NB4 (cell line): Measurements from ENCODE around the gene STAT5B.
"Not testable (repeated sequence)": the region's sequence is repeated elsewhere in the genome, so short reads cannot be mapped to it uniquely, and the experiment has no call there.

Experiments used
- DNase-seq: peaks from one replicate; pipeline ENCODE4 v3.0.0; 2010; ENCODE audit warnings: low read depth
- H3K4me3 ChIP-seq: one replicate; pipeline ENCODE4 v1.5.1; 2011; ENCODE audit warnings: mild to moderate bottlenecking, low read depth, low read length, moderate library complexity
- CTCF ChIP-seq: IDR thresholded peaks from one replicate; pipeline ENCODE4 v1.5.1; 2012; ENCODE audit warnings: low read depth, low read length
- MAX ChIP-seq: IDR thresholded peaks from 2 replicates; pipeline ENCODE4 v1.6.1; 2011; ENCODE audit warnings: low read depth, low read length
- MYC ChIP-seq: IDR thresholded peaks from 2 replicates; pipeline ENCODE4 v1.6.1; 2011; ENCODE audit warnings: low read depth, low read length
- POLR2A ChIP-seq: IDR thresholded peaks from 2 replicates; pipeline ENCODE4 v1.6.1; 2011; ENCODE audit warnings: mild to moderate bottlenecking; ENCODE audit not compliant: insufficient read length; ENCODE audit errors: extremely low read depth

The STAT5B gene

GRCh38 chr17:42304187-42305030, 28.2 kb upstream of the STAT5B start:
- no peak overlapping the region for H3K4me3 ChIP-seq
- DNase-seq: no peak
- TF ChIP-seq MAX (no peak), POLR2A (no peak), CTCF (no peak), MYC (no peak)

- no peak overlapping the region for H3K4me3 ChIP-seq
- no peak for TF ChIP-seq MAX
- TF ChIP-seq MYC: no peak
- TF ChIP-seq CTCF: no peak
- no peak for TF ChIP-seq POLR2A
Observed at GRCh38 chr17:42303694-42304093, 27.5 kb upstream of the STAT5B start.

GRCh38 chr17:42301022-42301421, 24.8 kb upstream of the STAT5B start:
- no peak overlapping the region for H3K4me3 ChIP-seq
- DNase-seq: no peak
- no peak for TF ChIP-seq POLR2A

More at GRCh38 chr17:42303694-42304093, 27.5 kb upstream of the STAT5B start:
- no peak for DNase-seq

GRCh38 chr17:42299913-42300312, 23.7 kb upstream of the STAT5B start:
- not testable (repeated sequence) for DNase-seq, H3K4me3 ChIP-seq

- not testable (repeated sequence) for H3K4me3 ChIP-seq, DNase-seq
Observed at GRCh38 chr17:42299361-42299760, 23.2 kb upstream of the STAT5B start.

- DNase-seq, H3K4me3 ChIP-seq: not testable (repeated sequence)
Observed at GRCh38 chr17:42297775-42298174, 21.6 kb upstream of the STAT5B start.

GRCh38 chr17:42296012-42296411, 19.8 kb upstream of the STAT5B start:
- no peak for DNase-seq
- no peak overlapping the region for H3K4me3 ChIP-seq
- no peak for TF ChIP-seq MAX
- TF ChIP-seq CTCF: no peak
- no peak for TF ChIP-seq POLR2A
- TF ChIP-seq MYC: no peak

GRCh38 chr17:42294469-42295398, 18.5 kb upstream of the STAT5B start:
- no peak overlapping the region for H3K4me3 ChIP-seq
- TF ChIP-seq MAX: no peak
- TF ChIP-seq MYC: no peak
- DNase-seq: no peak
